Measurements from ENCODE around the gene EFCAB8.
A peak's percentile ranks its signal among the peaks of the same experiment; 100 is the strongest.
"Not testable (repeated sequence)": the region's sequence is repeated elsewhere in the genome, so short reads cannot be mapped to it uniquely, and the experiment has no call there.

Gene EFCAB8

GRCh38 chr20:32847964-32848363 lies 10.8 kb upstream of the EFCAB8 start:
- Mint-ChIP-seq H3K27ac (no peak overlapping the region), H3K4me1 (ENCODE audit: low read depth in 2 of 2) (peaks cover 10 to 15% of the 10 kb centered on the region in 2 donors), H3K4me3 (no peak overlapping the region), H3K36me3 (ENCODE audit: insufficient read depth) (peaks cover 76% of the 10 kb centered on the region), H3K9me3 (no peaks in the 10 kb centered on the region), H3K27me3 (no peaks in the 10 kb centered on the region)
- ATAC-seq (replicated peaks) (no peak), DNase-seq (no peak)

DNA sequence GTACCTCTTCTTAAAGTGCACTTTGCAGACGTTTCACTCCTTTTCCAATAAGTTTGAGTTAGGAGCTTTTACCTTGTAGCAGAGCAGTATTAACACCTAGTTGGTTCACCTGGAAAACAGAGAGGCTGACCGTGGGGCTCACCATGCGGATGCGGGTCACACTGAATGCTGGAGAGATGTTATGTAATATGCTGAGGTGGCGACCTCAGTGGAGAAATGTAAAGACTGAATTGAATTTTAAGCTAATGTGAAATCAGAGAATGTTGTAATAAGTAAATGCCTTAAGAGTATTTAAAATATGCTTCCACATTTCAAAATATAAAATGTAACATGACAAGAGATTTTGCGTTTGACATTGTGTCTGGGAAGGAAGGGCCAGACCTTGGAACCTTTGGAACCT lies 9.9 kb upstream of the EFCAB8 start:
- Mint-ChIP-seq H3K4me1 (ENCODE audit: low read depth in 2 of 2) (peaks cover 9 to 15% of the 10 kb centered on the region in 2 donors), H3K27ac (peak overlapping the region in 1 of 2 donors; percentile 10), H3K36me3 (ENCODE audit: insufficient read depth) (peaks cover 76% of the 10 kb centered on the region), H3K9me3 (no peaks in the 10 kb centered on the region), H3K4me3 (no peak overlapping the region), H3K27me3 (no peaks in the 10 kb centered on the region)
- DNase-seq, result no peak
- no peak for ATAC-seq (replicated peaks)

DNA sequence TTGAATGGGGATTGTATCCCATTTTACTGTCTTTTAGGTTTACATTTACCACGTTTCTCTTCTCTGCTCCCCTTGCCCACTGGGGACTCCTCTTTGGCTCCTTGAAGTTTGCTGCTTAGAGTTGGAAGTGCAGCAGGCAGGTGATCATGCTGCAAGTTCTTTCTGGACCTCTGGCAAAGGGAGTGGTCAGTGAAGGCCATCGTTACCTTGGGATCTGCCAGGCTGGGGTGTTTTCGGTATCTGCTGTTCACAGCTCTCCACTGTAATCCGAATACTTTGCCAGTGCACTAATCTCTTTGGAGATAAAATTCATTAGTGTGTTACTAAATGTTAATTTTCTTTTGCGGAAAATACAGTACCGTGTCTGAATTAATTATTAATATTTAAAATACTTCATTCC lies 9.1 kb upstream of the EFCAB8 start:
- Mint-ChIP-seq H3K27ac (peak overlapping the region in 1 of 2 donors; percentile 38), H3K4me1 (ENCODE audit: low read depth in 2 of 2) (peaks cover 6 to 11% of the 10 kb centered on the region in 2 donors), H3K9me3 (no peaks in the 10 kb centered on the region), H3K36me3 (ENCODE audit: insufficient read depth) (peaks cover 77% of the 10 kb centered on the region), H3K27me3 (no peaks in the 10 kb centered on the region), H3K4me3 (no peak overlapping the region)
- no peak for ATAC-seq (replicated peaks)
- no peak for DNase-seq

DNA sequence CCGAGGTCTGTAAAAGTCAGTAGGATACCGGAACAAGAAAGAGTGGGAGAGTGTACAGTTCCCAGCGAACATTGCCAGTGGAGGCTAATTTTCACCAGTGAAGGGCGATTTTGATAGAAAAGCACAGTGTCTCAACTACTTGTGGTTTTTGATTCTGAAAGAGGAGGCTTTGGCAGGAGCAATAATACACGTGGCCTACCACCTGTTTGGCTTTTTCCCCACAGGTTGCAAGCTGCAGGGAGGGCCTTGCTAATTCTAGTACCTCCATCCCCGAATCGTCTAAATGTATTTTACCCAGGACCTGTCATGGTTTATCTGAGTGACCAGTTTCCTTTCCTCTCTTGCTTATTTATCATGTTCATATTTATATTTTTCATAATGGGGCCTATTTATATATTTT lies 3.3 kb upstream of the EFCAB8 start:
- Mint-ChIP-seq H3K27me3 (no peaks in the 10 kb centered on the region), H3K4me1 (ENCODE audit: low read depth in 2 of 2) (peaks cover 12 to 15% of the 10 kb centered on the region in 2 donors), H3K36me3 (ENCODE audit: insufficient read depth) (peaks cover 66% of the 10 kb centered on the region), H3K9me3 (no peaks in the 10 kb centered on the region), H3K27ac (peak overlapping the region; percentile 78 to 79), H3K4me3 (no peak overlapping the region)
- ATAC-seq (replicated peaks) (no peak), DNase-seq (no peak)

DNA sequence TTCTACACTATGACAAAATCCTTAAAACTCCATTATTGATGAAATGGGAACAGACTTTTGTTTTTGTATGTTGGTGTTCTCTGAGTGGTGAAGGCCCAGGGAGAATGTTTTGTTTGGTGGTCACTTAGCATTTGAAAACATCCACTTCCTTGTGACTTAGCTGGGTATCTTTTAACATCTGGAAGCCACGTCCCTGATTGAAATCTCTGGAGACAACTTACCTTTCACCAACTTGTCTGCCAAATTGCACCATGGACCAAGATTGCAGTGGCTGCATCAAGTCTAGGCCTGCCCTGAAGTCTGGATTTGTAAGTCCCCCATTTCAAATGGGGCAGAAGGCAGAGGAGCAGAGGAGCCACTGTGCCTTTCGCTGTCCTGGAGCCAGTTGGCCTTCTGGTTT lies 534 bp upstream of the EFCAB8 start:
- no peaks in the 10 kb centered on the region for H3K9me3 Mint-ChIP-seq
- H3K36me3 Mint-ChIP-seq (ENCODE audit: insufficient read depth), result peaks cover 50% of the 10 kb centered on the region
- H3K27ac Mint-ChIP-seq, result peak overlapping the region in 1 of 2 donors; percentile 62

GRCh38 chr20:32861446-32861845 lies 2.7 kb downstream of the EFCAB8 start:
- Mint-ChIP-seq H3K4me3 (no peak overlapping the region), H3K27ac (no peak overlapping the region)
- no peak for ATAC-seq (replicated peaks)

More for the DNA sequence above, 534 bp upstream of the EFCAB8 start:
- Mint-ChIP-seq H3K27me3 (no peaks in the 10 kb centered on the region), H3K4me1 (ENCODE audit: low read depth in 2 of 2) (peaks cover 12 to 15% of the 10 kb centered on the region in 2 donors), H3K4me3 (no peak overlapping the region)
- ATAC-seq (replicated peaks) (no peak), DNase-seq (no peak)

DNA sequence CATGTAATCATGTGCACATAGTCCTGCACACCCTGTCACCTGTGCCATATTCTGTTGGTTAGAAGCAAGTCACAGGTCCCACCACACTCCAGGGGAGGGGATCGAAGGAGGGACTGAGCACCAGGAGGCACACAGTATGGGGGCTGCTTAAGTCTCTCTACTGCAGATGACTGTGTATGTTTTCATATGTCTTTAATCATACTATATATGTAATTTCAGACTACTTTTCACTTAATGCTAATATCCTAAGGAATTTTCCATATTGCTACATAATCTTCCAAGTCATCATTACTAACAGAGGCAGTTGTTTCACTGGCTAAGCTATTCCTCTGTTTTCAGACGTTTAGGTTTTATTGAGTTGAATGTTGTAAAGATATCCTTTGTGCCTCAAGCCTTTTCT lies 10.8 kb downstream of the EFCAB8 start:
- no peaks in the 10 kb centered on the region for H3K9me3 Mint-ChIP-seq
- H3K27me3 Mint-ChIP-seq, result no peaks in the 10 kb centered on the region
- H3K36me3 Mint-ChIP-seq (ENCODE audit: insufficient read depth), result no peaks in the 10 kb centered on the region

More at GRCh38 chr20:32861446-32861845, 2.7 kb downstream of the EFCAB8 start:
- H3K36me3 Mint-ChIP-seq (ENCODE audit: insufficient read depth), result peaks cover 21% of the 10 kb centered on the region
- no peak for DNase-seq
- H3K4me1 Mint-ChIP-seq (ENCODE audit: low read depth in 2 of 2), result peaks cover 0 to 4% of the 10 kb centered on the region in 2 donors
- no peaks in the 10 kb centered on the region for H3K27me3 Mint-ChIP-seq
- no peaks in the 10 kb centered on the region for H3K9me3 Mint-ChIP-seq

DNA sequence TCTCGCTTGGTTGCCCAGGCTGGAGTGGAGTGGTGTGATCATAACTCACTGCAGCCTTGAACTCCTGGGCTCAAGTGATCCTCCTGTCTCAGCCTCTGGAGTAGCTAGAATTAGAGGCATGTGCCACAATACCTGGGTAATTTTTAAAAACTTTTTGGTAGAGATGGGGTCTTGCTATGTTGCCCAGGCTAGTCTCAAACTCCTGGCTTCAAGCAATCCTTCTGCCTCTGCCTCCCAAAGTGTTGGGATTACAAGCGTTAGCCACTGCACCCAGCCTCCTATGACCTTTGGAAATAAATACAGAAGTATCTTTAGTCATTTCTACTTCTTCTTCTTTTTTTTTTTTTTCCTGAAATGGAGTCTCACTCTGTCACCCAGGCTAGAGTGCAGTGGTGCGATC lies 11.8 kb downstream of the EFCAB8 start:
- H3K4me1 Mint-ChIP-seq (ENCODE audit: low read depth in 2 of 2); H3K36me3 Mint-ChIP-seq (ENCODE audit: insufficient read depth); H3K4me3 Mint-ChIP-seq; H3K27ac Mint-ChIP-seq; H3K9me3 Mint-ChIP-seq; H3K27me3 Mint-ChIP-seq; ATAC-seq (replicated peaks); DNase-seq: not testable (repeated sequence)

More for the DNA sequence above, 10.8 kb downstream of the EFCAB8 start:
- Mint-ChIP-seq H3K4me3 (no peak overlapping the region), H3K4me1 (ENCODE audit: low read depth in 2 of 2) (no peaks in the 10 kb centered on the region), H3K27ac (no peak overlapping the region)
- ATAC-seq (replicated peaks) (no peak), DNase-seq (no peak)

GRCh38 chr20:32870985-32871384 lies 12.3 kb downstream of the EFCAB8 start:
- Mint-ChIP-seq H3K4me1 (ENCODE audit: low read depth in 2 of 2) (no peaks in the 10 kb centered on the region), H3K27me3 (no peaks in the 10 kb centered on the region), H3K9me3 (no peaks in the 10 kb centered on the region), H3K36me3 (ENCODE audit: insufficient read depth) (no peaks in the 10 kb centered on the region), H3K27ac (no peak overlapping the region), H3K4me3 (no peak overlapping the region)
- DNase-seq, result no peak
- ATAC-seq (replicated peaks), result no peak

GRCh38 chr20:32871627-32872160 lies 13.0 kb downstream of the EFCAB8 start:
- no peaks in the 10 kb centered on the region for H3K4me1 Mint-ChIP-seq (ENCODE audit: low read depth in 2 of 2)
- DNase-seq (no peak), ATAC-seq (replicated peaks) (no peak)
- no peak overlapping the region for H3K27ac Mint-ChIP-seq
- no peaks in the 10 kb centered on the region for H3K36me3 Mint-ChIP-seq (ENCODE audit: insufficient read depth)
- no peak overlapping the region for H3K4me3 Mint-ChIP-seq
- no peaks in the 10 kb centered on the region for H3K9me3 Mint-ChIP-seq
- no peaks in the 10 kb centered on the region for H3K27me3 Mint-ChIP-seq

DNA sequence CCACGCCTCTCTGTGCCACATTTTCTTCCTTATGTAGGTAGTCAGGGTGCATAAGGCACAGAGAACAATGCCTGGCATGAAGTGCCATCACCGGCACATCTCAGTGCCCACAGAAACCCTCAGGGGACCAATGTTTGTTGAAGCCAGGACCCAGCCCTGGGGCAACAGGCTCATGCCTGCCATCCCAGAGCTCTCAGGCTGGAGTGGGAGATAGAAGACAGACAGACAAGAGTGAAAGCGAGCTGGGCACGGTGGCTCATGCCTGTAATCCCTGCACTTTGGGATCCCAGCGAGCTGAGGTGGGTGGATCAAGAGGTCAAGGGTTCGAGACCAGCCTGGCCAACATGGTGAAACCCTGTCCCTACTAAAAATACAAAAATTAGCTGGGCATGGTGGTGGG lies 13.5 kb downstream of the EFCAB8 start:
- ATAC-seq (replicated peaks) (no peak), DNase-seq (no peak)
- Mint-ChIP-seq H3K4me3 (no peak overlapping the region), H3K27ac (no peak overlapping the region), H3K9me3 (no peaks in the 10 kb centered on the region), H3K4me1 (ENCODE audit: low read depth in 2 of 2) (no peaks in the 10 kb centered on the region), H3K36me3 (ENCODE audit: insufficient read depth) (no peaks in the 10 kb centered on the region), H3K27me3 (no peaks in the 10 kb centered on the region)

DNA sequence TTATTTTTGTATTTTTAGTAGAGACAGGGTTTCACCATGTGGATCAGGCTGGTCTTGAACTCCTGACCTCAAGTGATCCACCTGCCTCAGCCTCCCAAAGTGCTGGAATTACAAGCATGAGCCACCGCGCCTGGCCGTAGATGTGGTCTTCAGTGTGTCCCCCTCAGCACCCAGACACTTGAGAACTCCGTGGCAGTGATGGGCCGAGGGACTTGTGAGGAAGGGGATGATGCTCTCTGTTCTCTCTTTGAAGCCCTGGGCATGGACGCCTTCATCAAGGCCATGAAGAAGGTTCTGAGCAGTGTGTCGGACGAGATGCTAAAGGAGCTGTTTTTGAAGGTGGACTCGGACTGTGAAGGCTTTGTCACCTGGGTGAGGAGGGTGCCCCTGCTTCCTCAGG lies 16.9 kb downstream of the EFCAB8 start:
- H3K9me3 Mint-ChIP-seq, result no peaks in the 10 kb centered on the region
- no peak overlapping the region for H3K27ac Mint-ChIP-seq
- no peaks in the 10 kb centered on the region for H3K27me3 Mint-ChIP-seq
- no peaks in the 10 kb centered on the region for H3K4me1 Mint-ChIP-seq (ENCODE audit: low read depth in 2 of 2)
- H3K36me3 Mint-ChIP-seq (ENCODE audit: insufficient read depth), result no peaks in the 10 kb centered on the region
- no peak overlapping the region for H3K4me3 Mint-ChIP-seq
- DNase-seq (no peak), ATAC-seq (replicated peaks) (no peak)

- Mint-ChIP-seq H3K9me3 (no peaks in the 10 kb centered on the region), H3K27me3 (no peaks in the 10 kb centered on the region), H3K27ac (no peak overlapping the region), H3K36me3 (ENCODE audit: insufficient read depth) (no peaks in the 10 kb centered on the region), H3K4me3 (no peak overlapping the region), H3K4me1 (ENCODE audit: low read depth in 2 of 2) (no peaks in the 10 kb centered on the region)
- ATAC-seq (replicated peaks) (no peak), DNase-seq (no peak)
Observed at GRCh38 chr20:32877507-32877906, 18.8 kb downstream of the EFCAB8 start.

DNA sequence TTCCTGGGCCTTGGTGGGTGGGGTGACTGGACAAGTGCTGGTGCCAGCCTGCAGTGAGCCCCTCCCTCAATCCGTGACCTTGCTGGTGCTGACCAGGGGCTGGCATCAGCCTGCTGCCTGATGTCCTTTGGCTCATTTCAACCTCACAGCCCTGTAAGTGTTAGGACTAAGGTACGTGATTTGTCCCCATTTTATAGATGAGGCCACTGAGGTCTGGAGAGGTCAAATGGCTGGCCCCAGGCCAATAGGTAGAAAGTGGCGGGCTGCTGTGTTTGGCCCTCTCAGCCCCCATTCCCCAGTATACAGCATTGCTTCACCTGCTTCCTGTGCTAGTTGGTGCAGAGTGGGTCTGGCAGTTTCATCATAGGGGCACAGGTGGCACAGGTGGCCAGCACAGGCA lies 20.1 kb downstream of the EFCAB8 start:
- Mint-ChIP-seq H3K36me3 (ENCODE audit: insufficient read depth) (no peaks in the 10 kb centered on the region), H3K4me3 (no peak overlapping the region), H3K27me3 (no peaks in the 10 kb centered on the region), H3K9me3 (no peaks in the 10 kb centered on the region), H3K4me1 (ENCODE audit: low read depth in 2 of 2) (no peaks in the 10 kb centered on the region), H3K27ac (no peak overlapping the region)
- DNase-seq, result no peak
- ATAC-seq (replicated peaks), result no peak

DNA sequence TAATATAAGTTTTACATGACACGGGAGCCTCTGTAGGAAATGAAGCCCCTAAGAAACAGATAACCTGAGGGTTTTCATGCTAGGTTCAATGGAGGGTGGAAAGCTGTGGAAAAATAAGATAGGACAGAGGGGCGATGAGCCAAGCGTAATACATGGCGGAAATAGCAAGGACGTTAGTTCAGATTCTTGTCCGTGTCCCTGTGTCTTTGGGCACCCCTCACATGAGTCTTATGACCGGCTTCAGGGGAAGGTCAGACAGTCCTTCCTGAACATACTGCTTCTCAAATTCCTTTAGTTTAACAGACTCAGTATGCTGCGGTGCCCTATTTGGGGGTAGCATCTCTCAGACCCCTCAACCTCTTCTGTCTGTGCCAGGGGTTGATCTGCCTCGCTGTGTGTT lies 20.8 kb downstream of the EFCAB8 start:
- ATAC-seq (replicated peaks) (no peak), DNase-seq (no peak)
- Mint-ChIP-seq H3K9me3 (no peaks in the 10 kb centered on the region), H3K27me3 (no peaks in the 10 kb centered on the region), H3K4me1 (ENCODE audit: low read depth in 2 of 2) (no peaks in the 10 kb centered on the region), H3K36me3 (ENCODE audit: insufficient read depth) (no peaks in the 10 kb centered on the region), H3K27ac (peak overlapping the region in 1 of 2 donors; percentile 32), H3K4me3 (no peak overlapping the region)

All from effector memory CD8-positive, alpha-beta T cell (primary cell).